ENCODE measurements around the gene UGT1A4. TPM values are rescaled to one million over a fixed set of nuclear protein-coding genes. Genes with fewer than 3 reads are reported as not detected.
"Not testable (repeated sequence)": the region's sequence is repeated elsewhere in the genome, so short reads cannot be mapped to it uniquely, and the experiment has no call there.

The UGT1A4 gene
- polyA plus RNA-seq, 3 donors = not detected

DNA sequence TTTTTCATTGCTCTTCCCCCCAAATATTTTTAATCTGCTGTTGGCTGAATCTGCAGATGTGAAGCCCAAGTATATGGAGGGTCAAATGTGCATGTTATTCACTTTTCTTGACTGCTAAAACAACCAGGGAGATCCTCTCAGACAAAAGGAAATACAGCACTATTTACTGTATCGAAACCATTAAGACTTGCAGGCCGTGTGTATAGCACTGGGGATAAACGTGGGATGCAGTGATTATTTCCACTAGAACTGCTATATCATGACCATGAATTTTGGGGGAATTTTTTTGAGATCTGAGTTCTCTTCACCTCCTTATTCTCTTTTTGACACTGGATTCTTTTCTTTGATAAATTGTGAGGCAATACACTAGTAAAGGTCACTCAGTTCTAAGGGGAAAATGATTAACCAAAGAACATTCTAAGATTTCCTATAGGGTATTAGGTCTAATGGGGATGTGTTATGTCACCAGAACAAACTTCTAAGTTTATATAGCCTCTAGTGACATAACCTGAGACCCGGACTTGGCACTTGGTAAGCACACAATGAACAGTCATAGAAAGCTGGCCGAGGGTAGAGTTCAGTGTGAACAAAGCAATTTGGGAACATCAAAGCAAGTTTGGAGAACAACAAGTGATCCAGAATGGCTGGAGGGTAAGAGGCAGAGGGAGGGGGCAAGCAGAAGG is 26.7 kb downstream of the UGT1A4 start:
- H3K4me1 Mint-ChIP-seq = no peaks in the 10 kb centered on the region
- H3K79me2 ChIP-seq (ENCODE audit: insufficient read depth, low read length) = no peaks in the 10 kb centered on the region

DNA sequence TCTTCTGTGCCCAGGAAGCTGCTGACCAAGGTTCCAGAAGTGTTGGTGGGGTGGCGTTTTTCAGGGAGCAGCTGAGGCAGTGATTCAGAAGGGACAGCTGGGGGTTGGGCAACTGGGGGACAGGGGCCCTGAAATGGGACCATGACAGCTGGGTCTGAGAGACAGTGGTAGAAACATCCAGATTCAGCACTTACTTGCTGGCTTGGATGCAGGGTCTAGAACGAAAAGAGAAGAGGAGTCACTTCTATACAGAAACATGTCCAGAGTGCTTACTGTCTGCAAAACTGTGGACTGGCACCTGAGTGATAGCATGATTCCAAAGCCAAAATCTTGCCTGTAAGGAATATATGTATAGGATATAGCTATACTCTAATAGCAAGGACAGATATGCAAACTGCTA is 27.3 kb downstream of the UGT1A4 start:
- H4K20me1 ChIP-seq (ENCODE audit: insufficient read depth, low read length); H3K4me2 ChIP-seq (replicated peaks; ENCODE audit: extremely low read depth, low read length, poor library complexity, severe bottlenecking); H3K36me3 Mint-ChIP-seq; H3K36me3 ChIP-seq (replicated peaks in 1 of 2; ENCODE audit: control insufficient read depth in 1 of 2, insufficient read depth in 2 of 2, low read length in 2 of 2); H3K4me3 ChIP-seq (replicated peaks in 1 of 3; ENCODE audit: low read depth in 2 of 3, low read length in 3 of 3); H3K27ac ChIP-seq (ENCODE audit: low read depth in 1 of 2, low read length in 2 of 2); H3K4me1 Mint-ChIP-seq; H3K9ac ChIP-seq (ENCODE audit: insufficient read depth, low read length, poor library complexity, severe bottlenecking); H3K4me1 ChIP-seq (ENCODE audit: control insufficient read depth in 1 of 2, insufficient read depth in 2 of 2, low read length in 2 of 2); H3K27me3 Mint-ChIP-seq (ENCODE audit: low read depth in 3 of 3); H2AFZ ChIP-seq (ENCODE audit: insufficient read depth, low read depth, low read length, poor library complexity, severe bottlenecking); H3K79me2 ChIP-seq (ENCODE audit: insufficient read depth, low read length); H3K4me3 Mint-ChIP-seq; H3K27me3 ChIP-seq (ENCODE audit: control insufficient read depth in 2 of 2, insufficient read depth in 2 of 2, low read length in 2 of 2); DNase-seq; H3K27ac Mint-ChIP-seq; intact Hi-C loops (cut with micrococcal nuclease): not testable (repeated sequence)
- 100% methylated on average over 1 of the region's 2 CpGs for WGBS (ENCODE audit: insufficient coverage)
- peaks cover 7 to 11% of the 10 kb centered on the region in 2 donors for H3K9me3 ChIP-seq (replicated peaks in 1 of 2; ENCODE audit: control insufficient read depth in 1 of 2, insufficient read depth in 1 of 2, low read length in 2 of 2)
- H3K9me3 Mint-ChIP-seq = peaks cover 8 to 21% (median 13%) of the 10 kb centered on the region in 7 donors

More for the DNA sequence above, 26.7 kb downstream of the UGT1A4 start:
- H3K9me3 Mint-ChIP-seq = peaks cover 4 to 15% (median 8%) of the 10 kb centered on the region in 7 donors
- no peak overlapping the region for H3K27ac Mint-ChIP-seq
- peaks cover 1 to 5% (median 4%) of the 10 kb centered on the region in 3 donors for H3K27me3 Mint-ChIP-seq (ENCODE audit: low read depth in 3 of 3)
- TF ChIP-seq, protein P1, sequence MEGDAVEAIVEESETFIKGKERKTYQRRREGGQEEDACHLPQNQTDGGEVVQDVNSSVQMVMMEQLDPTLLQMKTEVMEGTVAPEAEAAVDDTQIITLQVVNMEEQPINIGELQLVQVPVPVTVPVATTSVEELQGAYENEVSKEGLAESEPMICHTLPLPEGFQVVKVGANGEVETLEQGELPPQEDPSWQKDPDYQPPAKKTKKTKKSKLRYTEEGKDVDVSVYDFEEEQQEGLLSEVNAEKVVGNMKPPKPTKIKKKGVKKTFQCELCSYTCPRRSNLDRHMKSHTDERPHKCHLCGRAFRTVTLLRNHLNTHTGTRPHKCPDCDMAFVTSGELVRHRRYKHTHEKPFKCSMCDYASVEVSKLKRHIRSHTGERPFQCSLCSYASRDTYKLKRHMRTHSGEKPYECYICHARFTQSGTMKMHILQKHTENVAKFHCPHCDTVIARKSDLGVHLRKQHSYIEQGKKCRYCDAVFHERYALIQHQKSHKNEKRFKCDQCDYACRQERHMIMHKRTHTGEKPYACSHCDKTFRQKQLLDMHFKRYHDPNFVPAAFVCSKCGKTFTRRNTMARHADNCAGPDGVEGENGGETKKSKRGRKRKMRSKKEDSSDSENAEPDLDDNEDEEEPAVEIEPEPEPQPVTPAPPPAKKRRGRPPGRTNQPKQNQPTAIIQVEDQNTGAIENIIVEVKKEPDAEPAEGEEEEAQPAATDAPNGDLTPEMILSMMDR (IDR thresholded peaks at IDR 0.05) = no peak
- no peaks in the 10 kb centered on the region for H3K36me3 Mint-ChIP-seq
- DNase-seq = no peak
- Histone ChIP-seq H3K27ac (ENCODE audit: low read depth in 1 of 2, low read length in 2 of 2) (no peak overlapping the region), H3K4me1 (ENCODE audit: control insufficient read depth in 1 of 2, insufficient read depth in 2 of 2, low read length in 2 of 2) (no peaks in the 10 kb centered on the region), H3K36me3 (replicated peaks in 1 of 2; ENCODE audit: control insufficient read depth in 1 of 2, insufficient read depth in 2 of 2, low read length in 2 of 2) (no peaks in the 10 kb centered on the region), H4K20me1 (ENCODE audit: insufficient read depth, low read length) (no peaks in the 10 kb centered on the region), H3K27me3 (ENCODE audit: control insufficient read depth in 2 of 2, insufficient read depth in 2 of 2, low read length in 2 of 2) (no peaks in the 10 kb centered on the region), H3K9me3 (replicated peaks in 1 of 2; ENCODE audit: control insufficient read depth in 1 of 2, insufficient read depth in 1 of 2, low read length in 2 of 2) (peaks cover under 1 to 5% of the 10 kb centered on the region in 2 donors), H3K4me2 (replicated peaks; ENCODE audit: extremely low read depth, low read length, poor library complexity, severe bottlenecking) (no peak overlapping the region), H2AFZ (ENCODE audit: insufficient read depth, low read depth, low read length, poor library complexity, severe bottlenecking) (no peak overlapping the region), H3K4me3 (replicated peaks in 1 of 3; ENCODE audit: low read depth in 2 of 3, low read length in 3 of 3) (no peak overlapping the region), H3K9ac (ENCODE audit: insufficient read depth, low read length, poor library complexity, severe bottlenecking) (no peak overlapping the region)
- intact Hi-C loops (cut with micrococcal nuclease) = no loop called here
- 71% methylated on average over 1 of the region's 5 CpGs for WGBS (ENCODE audit: insufficient coverage)
- H3K4me3 Mint-ChIP-seq = no peak overlapping the region

Data from CD14-positive monocyte (primary cell).